Measurements from ENCODE around the gene GPX4. TPM values are rescaled to one million over a fixed set of nuclear protein-coding genes. Genes with fewer than 3 reads are reported as not detected.
A peak's percentile ranks its signal among the peaks of the same experiment; 100 is the strongest.

Gene GPX4
- total and polyA plus RNA-seq, 2 of the 13 experiments (the other 11 are each of a cell fraction or from before 2014, with no cell fraction given) = 535 to 613 TPM

- TF ChIP-seq REST (IDR thresholded peaks at IDR 0.05; ENCODE audit: borderline replicate concordance in 1 of 2, low read depth in 1 of 2, low read length in 2 of 2) = 0 out of 4 replicates have a peak, but pooled peaks of 1 of the 2 experiments have one; percentile 24
- TF ChIP-seq PAXIP1 (CRISPR knock-in tag; conservative IDR thresholded peaks at IDR 0.05) = no peak
- TF ChIP-seq, protein P1, sequence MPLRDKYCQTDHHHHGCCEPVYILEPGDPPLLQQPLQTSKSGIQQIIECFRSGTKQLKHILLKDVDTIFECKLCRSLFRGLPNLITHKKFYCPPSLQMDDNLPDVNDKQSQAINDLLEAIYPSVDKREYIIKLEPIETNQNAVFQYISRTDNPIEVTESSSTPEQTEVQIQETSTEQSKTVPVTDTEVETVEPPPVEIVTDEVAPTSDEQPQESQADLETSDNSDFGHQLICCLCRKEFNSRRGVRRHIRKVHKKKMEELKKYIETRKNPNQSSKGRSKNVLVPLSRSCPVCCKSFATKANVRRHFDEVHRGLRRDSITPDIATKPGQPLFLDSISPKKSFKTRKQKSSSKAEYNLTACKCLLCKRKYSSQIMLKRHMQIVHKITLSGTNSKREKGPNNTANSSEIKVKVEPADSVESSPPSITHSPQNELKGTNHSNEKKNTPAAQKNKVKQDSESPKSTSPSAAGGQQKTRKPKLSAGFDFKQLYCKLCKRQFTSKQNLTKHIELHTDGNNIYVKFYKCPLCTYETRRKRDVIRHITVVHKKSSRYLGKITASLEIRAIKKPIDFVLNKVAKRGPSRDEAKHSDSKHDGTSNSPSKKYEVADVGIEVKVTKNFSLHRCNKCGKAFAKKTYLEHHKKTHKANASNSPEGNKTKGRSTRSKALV (CRISPR knock-in tag; IDR thresholded peaks at IDR 0.05) = 0 out of 2 replicates have a peak, but pooled peaks have one; percentile 46
- no peak for TF ChIP-seq POGZ (CRISPR knock-in tag; IDR thresholded peaks at IDR 0.05)
- TF ChIP-seq NFE2L1 (CRISPR knock-in tag; IDR thresholded peaks at IDR 0.05; ENCODE audit: borderline replicate concordance) = no peak
- TF ChIP-seq NRL (CRISPR knock-in tag; IDR thresholded peaks at IDR 0.05; ENCODE audit: borderline replicate concordance) = no peak
- TF ChIP-seq, protein P2, sequence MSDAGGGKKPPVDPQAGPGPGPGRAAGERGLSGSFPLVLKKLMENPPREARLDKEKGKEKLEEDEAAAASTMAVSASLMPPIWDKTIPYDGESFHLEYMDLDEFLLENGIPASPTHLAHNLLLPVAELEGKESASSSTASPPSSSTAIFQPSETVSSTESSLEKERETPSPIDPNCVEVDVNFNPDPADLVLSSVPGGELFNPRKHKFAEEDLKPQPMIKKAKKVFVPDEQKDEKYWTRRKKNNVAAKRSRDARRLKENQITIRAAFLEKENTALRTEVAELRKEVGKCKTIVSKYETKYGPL (CRISPR knock-in tag; IDR thresholded peaks at IDR 0.05) = no peak
- TF ChIP-seq SMAD9 (CRISPR knock-in tag; IDR thresholded peaks at IDR 0.05) = no peak
- TF ChIP-seq MXD1 (CRISPR knock-in tag; IDR thresholded peaks at IDR 0.05) = no peak
- TF ChIP-seq, protein P3, sequence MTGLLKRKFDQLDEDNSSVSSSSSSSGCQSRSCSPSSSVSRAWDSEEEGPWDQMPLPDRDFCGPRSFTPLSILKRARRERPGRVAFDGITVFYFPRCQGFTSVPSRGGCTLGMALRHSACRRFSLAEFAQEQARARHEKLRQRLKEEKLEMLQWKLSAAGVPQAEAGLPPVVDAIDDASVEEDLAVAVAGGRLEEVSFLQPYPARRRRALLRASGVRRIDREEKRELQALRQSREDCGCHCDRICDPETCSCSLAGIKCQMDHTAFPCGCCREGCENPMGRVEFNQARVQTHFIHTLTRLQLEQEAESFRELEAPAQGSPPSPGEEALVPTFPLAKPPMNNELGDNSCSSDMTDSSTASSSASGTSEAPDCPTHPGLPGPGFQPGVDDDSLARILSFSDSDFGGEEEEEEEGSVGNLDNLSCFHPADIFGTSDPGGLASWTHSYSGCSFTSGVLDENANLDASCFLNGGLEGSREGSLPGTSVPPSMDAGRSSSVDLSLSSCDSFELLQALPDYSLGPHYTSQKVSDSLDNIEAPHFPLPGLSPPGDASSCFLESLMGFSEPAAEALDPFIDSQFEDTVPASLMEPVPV (CRISPR knock-in tag; IDR thresholded peaks at IDR 0.05) = no peak
- TF ChIP-seq ZNF674 (CRISPR knock-in tag; IDR thresholded peaks at IDR 0.05; ENCODE audit: low read depth) = no peak
- TF ChIP-seq, protein P4, sequence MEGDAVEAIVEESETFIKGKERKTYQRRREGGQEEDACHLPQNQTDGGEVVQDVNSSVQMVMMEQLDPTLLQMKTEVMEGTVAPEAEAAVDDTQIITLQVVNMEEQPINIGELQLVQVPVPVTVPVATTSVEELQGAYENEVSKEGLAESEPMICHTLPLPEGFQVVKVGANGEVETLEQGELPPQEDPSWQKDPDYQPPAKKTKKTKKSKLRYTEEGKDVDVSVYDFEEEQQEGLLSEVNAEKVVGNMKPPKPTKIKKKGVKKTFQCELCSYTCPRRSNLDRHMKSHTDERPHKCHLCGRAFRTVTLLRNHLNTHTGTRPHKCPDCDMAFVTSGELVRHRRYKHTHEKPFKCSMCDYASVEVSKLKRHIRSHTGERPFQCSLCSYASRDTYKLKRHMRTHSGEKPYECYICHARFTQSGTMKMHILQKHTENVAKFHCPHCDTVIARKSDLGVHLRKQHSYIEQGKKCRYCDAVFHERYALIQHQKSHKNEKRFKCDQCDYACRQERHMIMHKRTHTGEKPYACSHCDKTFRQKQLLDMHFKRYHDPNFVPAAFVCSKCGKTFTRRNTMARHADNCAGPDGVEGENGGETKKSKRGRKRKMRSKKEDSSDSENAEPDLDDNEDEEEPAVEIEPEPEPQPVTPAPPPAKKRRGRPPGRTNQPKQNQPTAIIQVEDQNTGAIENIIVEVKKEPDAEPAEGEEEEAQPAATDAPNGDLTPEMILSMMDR (CRISPR knock-in tag; IDR thresholded peaks at IDR 0.05) = no peak
- no peak for TF ChIP-seq ZNF724P (CRISPR knock-in tag; IDR thresholded peaks at IDR 0.05; ENCODE audit: borderline replicate concordance)
- no peak for TF ChIP-seq ZNF766 (CRISPR knock-in tag; IDR thresholded peaks at IDR 0.05; ENCODE audit: borderline replicate concordance)
These were observed 574 bp upstream of the GPX4 start (continued) for GRCh38 chr19:1103132-1103707.
